ENCODE measurements around the gene SHH. TPM values are rescaled to one million over a fixed set of nuclear protein-coding genes. Genes with fewer than 3 reads are reported as not detected.

The SHH gene
- total RNA-seq, 2 donors from 2014 or later = not detected

DNA sequence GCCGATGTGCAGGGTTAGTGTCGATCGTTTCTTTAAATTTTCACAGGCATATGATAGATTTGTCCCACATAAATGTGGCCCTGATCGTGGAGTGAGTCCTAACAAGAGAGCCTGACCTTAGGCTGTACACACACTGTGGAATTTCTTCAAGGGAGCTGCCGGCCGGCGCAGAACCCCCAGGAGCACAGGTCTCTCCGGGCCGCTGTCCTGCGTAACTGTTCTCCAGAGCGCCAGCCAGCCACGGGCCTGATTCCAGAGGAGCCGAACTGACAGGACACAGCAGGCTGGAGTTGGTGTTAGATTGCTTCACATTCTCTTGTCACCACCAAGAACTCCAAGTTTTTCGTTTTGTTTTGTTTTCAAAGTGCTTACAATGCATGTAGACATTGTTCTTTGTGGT is 37.3 kb downstream of the SHH start:
- Mint-ChIP-seq H3K36me3 (peaks cover 7 to 18% of the 10 kb centered on the region in 2 donors), H3K9me3 (no peaks in the 10 kb centered on the region), H3K27ac (no peak overlapping the region)
- ATAC-seq (no peak), DNase-seq (ENCODE audit: low spot score in 2 of 2) (no peak)

DNA sequence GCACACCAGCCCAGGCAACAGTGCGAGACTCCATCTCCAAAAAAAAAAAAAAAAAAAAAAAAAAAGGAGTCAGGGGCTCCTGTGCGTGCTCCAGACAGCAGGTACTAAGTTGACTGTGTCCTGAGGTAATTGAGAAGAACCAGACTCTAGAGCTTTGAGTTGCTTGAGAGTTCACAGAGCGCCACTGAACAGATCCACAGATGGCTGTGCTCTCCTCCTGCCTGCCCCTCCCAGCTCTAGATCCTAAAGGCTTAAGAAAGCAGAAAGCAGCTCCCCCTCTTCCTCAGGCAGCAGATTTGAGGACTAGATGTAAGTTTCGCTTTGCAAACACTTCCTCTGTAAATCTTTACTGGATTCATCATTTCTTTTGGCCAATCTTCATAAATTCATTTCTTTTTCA is 38.7 kb downstream of the SHH start:
- H3K36me3 Mint-ChIP-seq = peaks cover 13 to 28% of the 10 kb centered on the region in 2 donors
- H3K9me3 Mint-ChIP-seq = no peaks in the 10 kb centered on the region
- DNase-seq (ENCODE audit: low spot score in 2 of 2) (no peak), ATAC-seq (no peak)
- H3K27ac Mint-ChIP-seq = peak overlapping the region in 1 of 2 donors; percentile 16

DNA sequence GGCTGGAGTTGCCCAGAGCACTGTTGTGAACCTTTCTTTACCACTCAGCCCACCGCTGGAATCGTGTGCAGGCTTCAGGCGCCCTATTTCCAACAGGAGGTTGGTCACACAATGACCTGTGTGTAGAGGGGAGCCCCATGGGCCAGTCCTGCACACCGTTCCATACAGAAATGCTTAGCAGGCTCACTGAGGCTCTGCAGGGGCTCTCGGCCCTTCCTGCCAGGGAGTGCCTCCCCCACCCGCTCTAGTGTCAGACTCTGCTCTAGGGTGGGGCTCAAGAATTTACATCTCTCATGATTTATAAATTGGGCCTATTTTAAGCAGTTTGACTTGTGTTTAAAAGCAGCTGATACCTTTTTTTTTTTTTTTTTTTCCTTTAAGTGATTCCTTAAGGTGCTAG is 42.0 kb downstream of the SHH start:
- ATAC-seq (no peak), DNase-seq (ENCODE audit: low spot score in 2 of 2) (no peak)
- no peaks in the 10 kb centered on the region for H3K9me3 Mint-ChIP-seq
- H3K36me3 Mint-ChIP-seq = peaks cover 7 to 17% of the 10 kb centered on the region in 2 donors
- no peak overlapping the region for H3K27ac Mint-ChIP-seq

DNA sequence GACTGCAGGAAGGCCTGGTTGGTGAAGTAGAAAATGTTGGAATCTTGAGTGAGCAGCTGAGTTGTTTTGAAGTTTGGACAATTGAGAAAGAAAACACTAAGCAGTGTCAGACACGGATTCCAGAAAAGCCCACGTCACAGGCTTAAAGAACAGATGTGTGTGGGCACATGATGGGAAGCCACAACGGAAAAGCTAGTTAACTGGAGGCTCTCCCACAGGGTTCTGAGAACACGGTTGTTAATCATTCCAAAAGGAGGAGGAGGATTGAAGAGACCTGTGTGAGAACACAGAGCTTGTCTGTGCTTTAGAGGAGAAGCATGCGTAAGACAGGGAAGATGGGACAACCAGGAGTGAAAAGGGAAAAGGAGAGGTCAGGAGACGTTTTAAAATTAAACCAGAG is 42.6 kb downstream of the SHH start:
- no peak for ATAC-seq
- Mint-ChIP-seq H3K27ac (peak overlapping the region; percentile 17 to 69), H3K9me3 (no peaks in the 10 kb centered on the region), H3K36me3 (peaks cover 9 to 17% of the 10 kb centered on the region in 2 donors)
- DNase-seq (ENCODE audit: low spot score in 2 of 2) = no peak

DNA sequence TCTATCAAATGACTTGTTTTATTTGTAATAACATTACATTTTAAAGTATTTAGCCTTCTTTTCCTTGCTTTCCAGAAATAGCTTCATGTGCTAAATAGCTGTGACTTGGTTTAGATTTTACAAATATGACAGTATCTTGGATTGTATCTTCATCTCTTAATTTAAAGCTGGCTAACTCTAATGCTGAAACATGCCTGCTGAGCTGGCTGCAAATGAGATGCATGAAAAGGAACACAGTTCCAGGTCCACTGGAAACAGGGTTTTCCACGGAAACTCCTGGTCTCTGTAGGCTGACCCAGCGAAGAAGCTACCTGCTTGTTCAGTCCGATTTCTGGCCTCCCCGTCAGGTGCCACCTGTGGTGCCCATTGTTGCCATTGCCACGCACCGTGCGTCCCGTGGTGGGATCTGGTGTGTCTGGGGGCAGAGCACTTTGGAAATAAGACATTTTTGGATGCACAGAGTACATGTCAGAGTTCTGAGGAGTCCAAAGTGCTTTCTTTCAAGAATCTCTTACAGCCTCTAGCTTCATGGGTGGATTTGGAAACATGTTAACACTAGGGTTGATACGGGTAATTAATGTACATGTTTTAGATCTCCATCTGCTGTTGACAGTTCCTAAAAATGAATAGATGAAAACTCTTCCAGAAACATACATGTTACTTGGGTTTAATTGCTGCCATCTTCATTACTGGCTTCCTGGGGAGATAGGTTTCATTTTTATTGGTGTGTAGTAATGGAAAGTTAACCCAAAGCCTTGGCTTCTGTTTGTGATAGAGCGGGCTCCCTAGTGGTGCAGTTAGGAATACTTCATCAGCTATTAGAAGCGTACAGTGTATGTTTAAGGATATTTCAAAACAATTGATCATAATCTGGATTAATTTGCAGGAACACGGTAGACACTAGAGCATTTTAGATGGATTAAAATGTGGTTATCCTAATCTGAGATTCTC is 45.0 kb downstream of the SHH start:
- ATAC-seq (no peak), DNase-seq (ENCODE audit: low spot score in 2 of 2) (no peak)
- Mint-ChIP-seq H3K9me3 (no peaks in the 10 kb centered on the region), H3K27ac (peak overlapping the region in 1 of 2 donors; percentile 69), H3K36me3 (peaks cover 17 to 24% of the 10 kb centered on the region in 2 donors)

DNA sequence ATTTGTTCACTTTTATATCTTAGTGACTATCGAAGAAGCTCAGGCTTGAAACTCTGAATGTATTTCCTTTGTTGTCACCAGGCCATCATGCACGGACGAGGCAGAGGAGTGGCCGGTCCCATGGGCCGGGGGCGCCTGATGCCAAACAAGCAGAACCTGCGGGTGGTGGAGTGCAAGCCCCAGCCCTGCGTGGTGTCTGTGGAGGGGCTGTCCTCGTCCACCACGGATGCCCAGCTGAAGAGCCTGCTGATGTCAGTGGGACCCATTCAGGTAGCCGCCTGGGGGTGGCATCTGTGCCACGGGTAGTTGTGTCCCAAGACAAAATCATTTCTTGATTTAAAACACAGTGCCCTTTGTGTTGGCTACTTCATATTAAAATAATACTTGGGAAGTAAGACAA is 45.9 kb downstream of the SHH start:
- Mint-ChIP-seq H3K9me3 (no peaks in the 10 kb centered on the region), H3K36me3 (peaks cover 17 to 29% of the 10 kb centered on the region in 2 donors), H3K27ac (no peak overlapping the region)
- DNase-seq (ENCODE audit: low spot score in 2 of 2) (no peak), ATAC-seq (no peak)

DNA sequence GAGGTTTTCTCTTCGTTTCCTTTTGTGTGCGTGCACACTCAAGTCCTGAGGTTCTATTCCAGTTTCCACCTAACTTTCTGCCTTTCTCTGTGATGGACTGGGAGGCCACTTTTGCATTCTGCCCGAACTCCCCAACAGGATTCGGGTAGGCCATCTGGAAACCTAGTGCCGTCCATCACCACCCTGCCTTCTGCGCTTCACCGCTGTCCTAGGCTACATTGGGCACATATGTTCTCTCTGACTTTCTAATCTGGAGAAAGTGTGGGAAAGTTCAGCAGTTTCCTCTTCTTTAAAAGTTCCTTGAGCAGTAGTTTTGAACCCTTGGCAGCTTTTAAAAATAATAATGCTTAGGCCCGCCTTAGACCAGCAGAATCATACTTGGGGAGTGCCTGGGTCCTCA is 46.8 kb downstream of the SHH start:
- Mint-ChIP-seq H3K27ac (peak overlapping the region in 1 of 2 donors; percentile 57), H3K36me3 (peaks cover 17 to 35% of the 10 kb centered on the region in 2 donors), H3K9me3 (no peaks in the 10 kb centered on the region)
- ATAC-seq = no peak
- DNase-seq (ENCODE audit: low spot score in 2 of 2) = no peak

DNA sequence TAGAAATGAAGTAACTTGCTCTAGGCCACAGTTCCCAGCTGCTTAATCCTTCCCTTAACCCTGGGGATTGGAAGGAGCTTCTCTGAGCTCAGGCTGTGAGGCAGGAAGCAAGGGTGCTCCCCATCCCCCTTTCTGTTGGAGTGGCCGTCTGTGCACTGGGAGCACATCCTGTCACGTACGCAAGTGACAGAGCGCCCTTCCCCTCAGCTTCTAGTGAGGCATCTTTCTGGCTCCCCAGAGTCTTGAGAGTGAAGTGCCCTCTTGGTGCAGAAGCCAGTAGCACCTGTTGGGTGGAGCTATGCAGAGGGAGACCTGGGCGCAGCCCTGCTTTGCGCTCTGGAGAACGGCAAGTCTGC is 47.8 kb downstream of the SHH start:
- Mint-ChIP-seq H3K27ac (peak overlapping the region; percentile 89 to 96), H3K36me3 (peaks cover 10 to 37% of the 10 kb centered on the region in 2 donors), H3K9me3 (no peaks in the 10 kb centered on the region)
- DNase-seq (ENCODE audit: low spot score in 2 of 2) = peak; percentile 51 to 66
- ATAC-seq = peak; percentile 59 to 73

DNA sequence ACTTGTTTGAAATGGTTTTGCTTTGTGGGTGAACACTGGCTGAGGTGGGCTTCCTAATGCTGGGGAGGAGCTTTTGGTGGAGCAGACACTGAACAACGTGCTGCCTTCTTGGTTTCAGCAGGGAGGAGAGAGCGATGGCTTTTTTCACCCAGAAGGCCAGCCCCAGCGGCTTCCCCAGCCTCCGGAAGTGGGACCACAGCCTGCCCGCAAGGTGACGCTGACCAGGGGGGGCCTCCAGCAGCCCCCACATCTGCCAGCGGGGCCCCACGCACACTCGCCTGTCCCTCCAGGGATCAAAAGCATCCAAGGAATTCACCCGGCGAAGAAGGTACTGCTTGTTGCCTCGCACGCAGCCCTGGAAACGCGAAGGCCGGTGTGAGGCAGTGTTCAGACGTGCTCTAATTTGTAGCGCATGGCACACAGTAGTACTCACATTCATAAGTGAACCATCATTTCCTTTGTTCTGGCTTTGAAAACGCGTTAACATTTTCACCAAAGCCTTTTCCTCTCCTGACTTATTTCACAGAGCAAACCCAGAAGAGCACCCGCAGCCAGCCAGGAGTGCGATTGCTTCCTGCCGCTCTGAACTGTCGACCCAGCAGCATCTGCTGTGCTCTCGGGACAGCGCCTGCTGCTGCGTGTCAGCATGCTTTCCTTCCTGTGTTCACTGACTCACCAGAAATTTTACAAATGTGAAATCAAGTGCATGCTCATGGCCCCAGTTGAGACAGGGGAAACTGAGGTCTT is 48.4 kb downstream of the SHH start:
- Mint-ChIP-seq H3K36me3 (peaks cover 5 to 37% of the 10 kb centered on the region in 2 donors), H3K9me3 (no peaks in the 10 kb centered on the region), H3K27ac (peak overlapping the region; percentile 89 to 96)
- ATAC-seq (peak; percentile 88 to 89), DNase-seq (ENCODE audit: low spot score in 2 of 2) (peak; percentile 60 to 77)

DNA sequence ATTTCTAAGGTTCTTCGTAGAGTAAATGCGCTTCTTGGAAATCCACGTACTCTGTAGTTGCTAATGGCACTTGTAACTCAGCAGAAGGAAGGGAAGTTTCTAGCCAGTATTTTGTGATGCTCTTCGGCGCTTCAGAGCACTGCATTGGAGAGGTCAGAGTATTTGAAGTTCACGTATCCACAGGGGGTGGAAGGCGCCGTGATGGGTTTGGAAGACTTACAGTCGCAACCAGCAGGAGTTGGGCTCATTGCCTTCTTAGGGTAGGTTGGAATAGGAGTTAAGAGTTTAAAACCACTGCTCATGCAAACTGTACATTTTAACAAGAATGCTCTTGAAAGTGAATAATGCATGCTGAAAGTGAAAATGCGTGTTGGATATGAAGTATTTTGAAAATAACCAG is 49.1 kb downstream of the SHH start:
- no peak for DNase-seq (ENCODE audit: low spot score in 2 of 2)
- Mint-ChIP-seq H3K9me3 (no peaks in the 10 kb centered on the region), H3K36me3 (peaks cover 0 to 37% of the 10 kb centered on the region in 2 donors), H3K27ac (peak overlapping the region; percentile 81 to 89)
- no peak for ATAC-seq

DNA sequence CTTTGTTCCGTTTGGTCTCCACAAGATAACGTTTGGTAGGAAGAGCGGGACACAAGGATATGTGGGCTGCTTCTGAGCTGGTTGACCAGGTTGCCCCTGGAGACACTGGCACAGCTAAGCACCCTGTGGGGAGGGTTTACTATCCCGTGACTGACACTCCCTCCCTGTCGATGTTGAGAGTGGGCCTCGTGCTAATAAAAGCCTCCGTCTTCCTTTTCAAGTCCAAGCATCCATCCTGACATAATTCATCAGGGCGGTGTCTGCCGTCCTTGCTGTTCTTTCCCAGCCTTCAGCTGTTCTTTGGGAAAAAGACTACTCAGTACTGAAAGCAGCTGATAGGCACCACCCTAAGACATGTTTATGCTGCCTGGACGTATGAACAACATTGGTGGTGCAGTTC is 49.6 kb downstream of the SHH start:
- no peaks in the 10 kb centered on the region for H3K9me3 Mint-ChIP-seq
- peak overlapping the region; percentile 81 to 89 for H3K27ac Mint-ChIP-seq
- no peak for ATAC-seq
- H3K36me3 Mint-ChIP-seq = peaks cover 0 to 38% of the 10 kb centered on the region in 2 donors
- DNase-seq (ENCODE audit: low spot score in 2 of 2) = no peak

DNA sequence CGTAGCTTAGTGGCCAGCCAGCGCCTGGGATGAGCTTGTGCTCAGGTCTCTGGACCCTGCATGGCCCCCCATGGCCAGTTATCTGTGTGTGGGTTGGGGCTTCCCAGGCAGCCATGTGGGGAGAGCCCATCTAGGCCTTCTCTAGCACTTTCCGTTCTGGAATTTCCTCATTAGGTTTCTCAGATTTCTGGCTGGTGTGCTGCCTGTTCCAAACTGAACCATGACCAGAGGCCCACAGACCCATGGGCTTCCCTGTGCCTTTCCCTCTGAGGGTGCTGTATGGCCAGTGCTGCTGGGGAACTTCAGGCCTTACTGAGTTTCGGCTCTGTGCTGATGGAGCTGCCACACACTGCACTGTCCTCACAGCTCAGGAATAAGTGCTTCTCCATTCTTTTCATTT is 50.2 kb downstream of the SHH start:
- Mint-ChIP-seq H3K27ac (peak overlapping the region in 1 of 2 donors; percentile 81), H3K9me3 (peaks cover 0 to 4% of the 10 kb centered on the region in 2 donors), H3K36me3 (peaks cover 0 to 44% of the 10 kb centered on the region in 2 donors)
- DNase-seq (ENCODE audit: low spot score in 2 of 2) (no peak), ATAC-seq (no peak)

DNA sequence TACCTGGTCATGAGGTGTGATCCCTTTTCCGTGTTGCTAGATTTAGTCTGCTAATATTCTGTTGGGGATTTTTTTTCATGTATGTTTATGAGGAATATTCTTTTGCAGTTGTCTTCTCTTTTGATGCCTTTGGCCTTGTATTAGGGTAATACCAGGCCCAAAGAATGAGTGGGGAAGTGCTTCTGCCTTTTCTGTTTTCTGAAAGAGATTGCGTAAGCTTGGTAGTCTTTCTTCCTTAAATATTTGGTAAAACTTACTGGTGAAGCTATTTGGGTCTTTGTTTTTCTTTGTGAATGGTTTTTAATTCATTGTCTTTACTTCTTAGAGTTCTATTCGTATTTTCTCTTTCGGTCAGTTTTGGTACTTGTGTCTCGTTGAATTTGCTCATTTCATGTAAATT is 51.1 kb downstream of the SHH start:
- peaks cover 0 to 4% of the 10 kb centered on the region in 2 donors for H3K9me3 Mint-ChIP-seq
- no peak for DNase-seq (ENCODE audit: low spot score in 2 of 2)
- no peak overlapping the region for H3K27ac Mint-ChIP-seq
- H3K36me3 Mint-ChIP-seq = peaks cover 0 to 52% of the 10 kb centered on the region in 2 donors
- ATAC-seq = no peak

DNA sequence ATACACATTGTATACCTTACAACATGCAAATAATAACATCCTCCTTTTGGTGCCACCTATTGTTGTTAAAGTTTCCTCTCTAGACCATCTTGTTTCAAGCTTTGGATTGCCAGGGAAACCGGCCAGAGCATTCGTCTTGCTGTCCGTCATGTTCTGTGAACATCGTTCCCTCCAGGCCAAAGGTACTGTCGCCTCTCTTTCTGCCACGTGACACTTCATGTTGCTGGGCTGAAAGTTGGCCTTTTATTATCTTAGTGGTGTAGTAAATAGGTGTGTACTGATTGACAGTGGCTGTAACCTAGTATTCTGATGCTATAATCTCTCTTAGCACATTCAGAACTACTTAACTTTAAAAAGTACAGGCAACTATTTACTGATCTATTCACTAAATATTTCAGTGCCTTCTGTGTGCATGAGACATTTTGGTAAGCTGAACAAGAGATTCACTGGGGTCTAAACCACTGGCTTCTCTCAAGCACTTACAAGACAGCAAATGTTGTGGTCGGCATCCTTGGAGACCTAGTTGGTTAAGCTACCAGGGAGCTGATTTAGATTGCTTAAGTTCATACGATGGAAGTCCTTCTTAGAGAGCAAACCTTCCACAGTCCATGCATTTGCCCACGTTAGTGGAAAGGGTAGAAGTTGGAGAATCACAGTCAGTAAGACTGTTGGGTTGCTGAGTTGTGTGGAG is 52.4 kb downstream of the SHH start:
- ATAC-seq = no peak
- H3K27ac Mint-ChIP-seq = peak overlapping the region in 1 of 2 donors; percentile 22
- peaks cover 0 to 4% of the 10 kb centered on the region in 2 donors for H3K9me3 Mint-ChIP-seq

DNA sequence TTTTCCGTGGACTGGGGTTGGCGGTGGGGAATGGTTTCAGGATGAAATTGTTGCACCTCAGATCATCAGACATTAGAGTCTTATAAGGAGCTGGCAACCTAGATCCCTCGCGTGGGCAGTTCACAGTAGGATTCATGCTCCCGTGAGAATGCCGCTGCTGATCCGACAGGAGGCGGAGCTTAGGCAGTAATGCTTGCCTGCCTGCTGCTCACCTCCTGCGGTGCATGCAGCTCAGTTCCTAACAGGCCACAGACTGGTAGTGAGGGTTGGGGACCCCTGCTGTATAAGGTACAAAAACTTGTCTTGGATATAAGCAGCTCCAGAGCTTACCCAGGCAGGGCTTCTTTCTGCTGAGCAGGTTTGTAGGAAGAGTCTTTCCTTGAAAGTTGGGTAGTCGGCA is 53.9 kb downstream of the SHH start:
- H3K27ac Mint-ChIP-seq = no peak overlapping the region
- H3K36me3 Mint-ChIP-seq = peaks cover 0 to 53% of the 10 kb centered on the region in 2 donors
- DNase-seq (ENCODE audit: low spot score in 2 of 2) (no peak), ATAC-seq (no peak)
- peaks cover 0 to 4% of the 10 kb centered on the region in 2 donors for H3K9me3 Mint-ChIP-seq

More for the DNA sequence above, 52.4 kb downstream of the SHH start:
- no peak for DNase-seq (ENCODE audit: low spot score in 2 of 2)
- peaks cover 0 to 55% of the 10 kb centered on the region in 2 donors for H3K36me3 Mint-ChIP-seq

DNA sequence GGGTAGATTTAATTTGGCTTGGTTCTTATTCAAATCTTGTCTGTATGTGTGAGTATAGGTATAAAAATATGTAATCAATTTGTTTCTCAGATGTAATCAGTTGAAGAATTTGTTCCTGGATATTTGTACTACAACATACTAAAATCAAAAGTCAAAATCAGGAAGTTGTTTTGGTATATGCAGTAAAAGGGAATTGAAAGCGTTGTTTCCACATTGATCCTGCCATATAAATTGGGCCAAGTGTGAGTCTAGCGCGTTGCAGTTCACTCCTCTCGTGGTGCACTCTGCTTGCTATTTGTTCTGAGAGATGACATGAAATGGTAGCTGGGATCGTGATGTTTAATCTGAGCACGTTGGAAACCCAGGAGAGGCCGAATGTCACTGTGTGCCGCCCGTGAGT is 55.9 kb downstream of the SHH start:
- ATAC-seq = no peak
- peaks cover 0 to 4% of the 10 kb centered on the region in 2 donors for H3K9me3 Mint-ChIP-seq
- no peak overlapping the region for H3K27ac Mint-ChIP-seq
- no peak for DNase-seq (ENCODE audit: low spot score in 2 of 2)
- H3K36me3 Mint-ChIP-seq = peaks cover 0 to 57% of the 10 kb centered on the region in 2 donors

DNA sequence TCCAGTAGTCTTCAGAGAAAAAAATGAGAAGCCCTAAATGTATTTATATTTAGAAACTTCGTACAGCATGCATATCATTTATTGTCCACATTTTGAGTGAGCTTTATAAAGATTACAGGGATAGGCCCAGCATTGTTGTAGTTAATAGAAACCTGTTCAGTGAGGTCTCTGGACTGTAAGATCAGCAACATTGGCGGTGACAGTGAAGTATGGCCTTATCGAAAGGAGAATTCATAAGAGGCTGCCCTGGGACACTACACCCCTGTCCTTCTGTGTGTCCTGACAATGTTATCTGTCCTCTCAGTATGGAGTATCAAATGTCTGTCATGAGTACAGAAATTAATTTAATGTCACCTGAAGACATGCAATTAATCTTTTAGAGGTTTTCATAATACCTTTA is 57.2 kb downstream of the SHH start:
- Mint-ChIP-seq H3K9me3 (peaks cover 0 to 4% of the 10 kb centered on the region in 2 donors), H3K36me3 (peaks cover 0 to 51% of the 10 kb centered on the region in 2 donors), H3K27ac (peak overlapping the region in 1 of 2 donors; percentile 57)
- DNase-seq (ENCODE audit: low spot score in 2 of 2) = no peak
- no peak for ATAC-seq
